H1 (cell line): ENCODE measurements around the gene CEP72. TPM values are rescaled to one million over a fixed set of nuclear protein-coding genes. Genes with fewer than 3 reads are reported as not detected.

Experiments
- CTCF ChIA-PET: fragments of 300-600 bp; sonication (Branson Sonifier 250); formaldehyde crosslinking; loops from one replicate; lab custom pipeline; 2021; ENCODE audit not compliant: partially characterized antibody; lab: Charles Lee
- POLR2A ChIA-PET: fragments of 300-600 bp; sonication (Branson Sonifier 250); formaldehyde crosslinking; loops from one replicate; lab custom pipeline; 2021; ENCODE audit warnings: inconsistent platforms; ENCODE audit not compliant: partially characterized antibody; lab: Charles Lee
- DNase-seq, 2 experiments: peaks; one replicate each; pipeline versions ENCODE4 v3.0.0 to v3.0.0-alpha.2; 2010 to 2022; ENCODE audit warnings: low spot score in 2 of 2, low read depth in 1 of 2, mixed read lengths in 1 of 2
- FAIRE-seq: peaks from 2 replicates; lab custom pipeline; 2011; peaks lifted over from hg19 to GRCh38; lab: Jason Lieb, UNC
- H2AFZ ChIP-seq: 2 replicates; pipeline ENCODE4 v1.8.1; 2012; ENCODE audit warnings: low read length, inconsistent platforms
- H2AK5ac ChIP-seq: 2 replicates; pipeline ENCODE4 v1.6.1; 2013; ENCODE audit warnings: low read depth, low read length
- H2BK120ac ChIP-seq: replicated peaks from 2 replicates; pipeline ENCODE3; 2013; ENCODE audit warnings: low read depth, low read length, inconsistent platforms
- H2BK12ac ChIP-seq: 2 replicates; pipeline ENCODE4 v1.6.1; 2013; ENCODE audit warnings: low read depth, low read length
- H2BK15ac ChIP-seq: 2 replicates; pipeline ENCODE4 v1.6.1; 2013; ENCODE audit warnings: low read length
- H2BK20ac ChIP-seq: 2 replicates; pipeline ENCODE4 v1.6.1; 2013; ENCODE audit warnings: low read length
- H2BK5ac ChIP-seq: 2 replicates; pipeline ENCODE4 v1.6.1; 2013; ENCODE audit warnings: low read depth, low read length
- H3K14ac ChIP-seq: 2 replicates; pipeline ENCODE4 v1.6.1; 2013; ENCODE audit warnings: inconsistent platforms; ENCODE audit not compliant: insufficient read length
- H3K18ac ChIP-seq: 2 replicates; pipeline ENCODE4 v1.6.1; 2013; ENCODE audit warnings: low read length; ENCODE audit errors: extremely low read depth
- H3K23ac ChIP-seq: 2 replicates; pipeline ENCODE4 v1.6.1; 2013; ENCODE audit warnings: inconsistent platforms; ENCODE audit not compliant: insufficient read length
- H3K23me2 ChIP-seq: 2 replicates; pipeline ENCODE4 v1.6.1; 2013; ENCODE audit warnings: low read depth, low read length
- H3K27ac ChIP-seq: 2 replicates; pipeline ENCODE4 v1.6.1; 2011; ENCODE audit warnings: low read depth, low read length, inconsistent platforms
- H3K27me3 ChIP-seq, 4 experiments: replicated peaks in 1 of 4; 1 replicate in 1 of 4; 2 replicates in 3 of 4; pipeline versions ENCODE4 v1.6.1 to v1.8.1; 2011 to 2013; ENCODE audit warnings: low read length in 3 of 4, mild to moderate bottlenecking in 3 of 4, inconsistent platforms in 2 of 4, mixed read lengths in 2 of 4, moderate library complexity in 1 of 4; ENCODE audit not compliant: control insufficient read depth in 3 of 4, insufficient read depth in 3 of 4; ENCODE audit errors: extremely low read depth in 1 of 4
- H3K36me3 ChIP-seq, 4 experiments: 2 replicates each; pipeline versions ENCODE4 v1.6.1 to v1.8.1; 2011 to 2013; ENCODE audit warnings: mild to moderate bottlenecking in 4 of 4, low read length in 3 of 4, moderate library complexity in 2 of 4, control low read depth in 1 of 4, inconsistent platforms in 1 of 4; ENCODE audit not compliant: insufficient read depth in 4 of 4, control insufficient read depth in 2 of 4
- H3K4ac ChIP-seq: replicated peaks from 2 replicates; pipeline ENCODE3; 2013; ENCODE audit warnings: low read length, low read depth, mixed read lengths, inconsistent platforms; ENCODE audit not compliant: insufficient read length
- H3K4me1 ChIP-seq, 4 experiments: replicated peaks in 1 of 4; 1 replicate in 1 of 4; 2 replicates in 3 of 4; pipeline versions ENCODE4 v1.6.1 to v1.8.1; 2011 to 2013; ENCODE audit warnings: low read length in 3 of 4, inconsistent platforms in 2 of 4, mixed read lengths in 1 of 4; ENCODE audit not compliant: insufficient read depth in 4 of 4, control insufficient read depth in 3 of 4
- H3K4me2 ChIP-seq, 2 experiments: 2 replicates each; pipeline versions ENCODE4 v1.6.1 to v1.8.1; 2011 to 2013; ENCODE audit warnings: low read depth in 2 of 2, low read length in 2 of 2, control low read depth in 1 of 2, inconsistent platforms in 1 of 2, mild to moderate bottlenecking in 1 of 2; ENCODE audit not compliant: insufficient read depth in 1 of 2
- H3K4me3 ChIP-seq, 4 experiments: fragments of 200-600, 300-600 bp in 1 of 4; sonication (generic), shearing (Covaris generic), sonication (Bioruptor Twin) in 1 of 4; 2 replicates each; pipeline versions ENCODE4 v1.5.1 to v1.8.1; 2011 to 2016; ENCODE audit warnings: low read length in 4 of 4, low read depth in 3 of 4, control low read depth in 2 of 4, inconsistent platforms in 2 of 4, mild to moderate bottlenecking in 2 of 4, mixed read lengths in 1 of 4, moderate library complexity in 1 of 4; ENCODE audit not compliant: insufficient read depth in 2 of 4; ENCODE audit errors: extremely low read depth in 1 of 4
- H3K56ac ChIP-seq: replicated peaks from 2 replicates; pipeline ENCODE3; 2013; ENCODE audit warnings: low read depth, mild to moderate bottlenecking, mixed read lengths, low read length, inconsistent platforms; ENCODE audit not compliant: insufficient read length
- H3K79me1 ChIP-seq: 2 replicates; pipeline ENCODE4 v1.6.1; 2013; ENCODE audit warnings: low read depth, low read length, control low read depth
- H3K79me2 ChIP-seq, 2 experiments: 2 replicates each; pipeline versions ENCODE4 v1.6.1 to v1.8.1; 2012 to 2013; ENCODE audit warnings: low read length in 2 of 2, mild to moderate bottlenecking in 2 of 2, inconsistent platforms in 1 of 2; ENCODE audit not compliant: insufficient read depth in 2 of 2, control insufficient read depth in 1 of 2
- H3K9ac ChIP-seq, 4 experiments: replicated peaks in 1 of 4; 1 replicate in 1 of 4; 2 replicates in 3 of 4; pipeline versions ENCODE4 v1.6.1 to v1.8.1; 2011 to 2013; ENCODE audit warnings: low read depth in 3 of 4, low read length in 3 of 4, control low read depth in 2 of 4, mild to moderate bottlenecking in 2 of 4, moderate library complexity in 2 of 4, inconsistent platforms in 1 of 4; ENCODE audit errors: extremely low read depth in 1 of 4
- H3K9me3 ChIP-seq, 2 experiments: 2 replicates each; pipeline versions ENCODE4 v1.6.1 to v1.8.1; 2012 to 2013; ENCODE audit warnings: mild to moderate bottlenecking in 2 of 2, moderate library complexity in 2 of 2, control low read depth in 1 of 2, inconsistent platforms in 1 of 2, low read depth in 1 of 2, low read length in 1 of 2, mixed read lengths in 1 of 2; ENCODE audit not compliant: insufficient read depth in 2 of 2
- H4K20me1 ChIP-seq, 2 experiments: replicated peaks in 1 of 2; 2 replicates each; pipeline versions ENCODE3 to v1.8.1; 2011 to 2013; ENCODE audit warnings: inconsistent platforms in 2 of 2, low read length in 2 of 2, mild to moderate bottlenecking in 1 of 2; ENCODE audit not compliant: insufficient read depth in 2 of 2, control insufficient read depth in 1 of 2
- H4K5ac ChIP-seq: 2 replicates; pipeline ENCODE4 v1.6.1; 2013; ENCODE audit warnings: low read length, low read depth, mixed read lengths, inconsistent platforms; ENCODE audit not compliant: insufficient read length
- H4K8ac ChIP-seq: 2 replicates; pipeline ENCODE4 v1.8.0; 2013; ENCODE audit warnings: mild to moderate bottlenecking, moderate library complexity, low read length, inconsistent platforms; ENCODE audit not compliant: insufficient read depth; ENCODE audit errors: extremely low read depth
- H4K91ac ChIP-seq: replicated peaks from 2 replicates; pipeline ENCODE3; 2013; ENCODE audit warnings: low read length, mixed read lengths, inconsistent platforms; ENCODE audit not compliant: insufficient read length
- CTBP2 ChIP-seq: IDR thresholded peaks from 2 replicates; pipeline ENCODE4 v1.7.0; 2011; ENCODE audit warnings: borderline replicate concordance, mild to moderate bottlenecking, moderate library complexity, mixed read lengths, low read length; ENCODE audit not compliant: insufficient read depth, insufficient read length
- GTF2F1 ChIP-seq: IDR thresholded peaks from 2 replicates; pipeline ENCODE4 v1.6.1; 2012; ENCODE audit warnings: low read depth, low read length, improper control_type of control experiment, borderline replicate concordance
- WGBS, 2 experiments: shearing (Covaris generic) in 1 of 2; methylation state at CpG; one replicate each; pipeline versions ENCODE4 v1.1.6 to v1.1.7; 2013 to 2015; ENCODE audit warnings: low lambda C conversion rate in 2 of 2, mixed read lengths in 2 of 2, inconsistent platforms in 1 of 2, low coverage in 1 of 2, missing lambda C conversion rate in 1 of 2; ENCODE audit not compliant: insufficient replicate concordance in 2 of 2, insufficient coverage in 1 of 2, insufficient read length in 1 of 2; ENCODE audit errors: extremely low coverage in 1 of 2, missing lambda C conversion rate in 1 of 2; 5-methylcytosine and 5-hydroxymethylcytosine counted together
- polyA plus RNA-seq, 7 experiments: library from polyadenylated mRNA; depleted of rRNA in 3 of 7; stranded (reverse) in 5 of 7; unstranded in 2 of 7; fragments of >200 nt in 5 of 7; fragments of 200-250 nt in 2 of 7; gene quantifications; 1 replicate in 5 of 7; 2 replicates in 1 of 7; 4 replicates in 1 of 7; pipeline versions ENCODE4 v1.2.1 to v1.2.3, GENCODE V29; 2011 to 2013; ENCODE audit warnings: missing spikeins in 2 of 7, mixed read lengths in 2 of 7
- total RNA-seq: library from RNA; stranded (reverse); fragmentation: NEBNext Ultra II Directional; extraction: Animal tissue kit (Norgen Biotek cat#: 25700); gene quantifications from 2 replicates; pipeline ENCODE4 v1.2.1, GENCODE V29; 2021
- TF ChIP-seq, protein P1 (sequence below): IDR thresholded peaks from 2 replicates; pipeline ENCODE4 v1.6.1; 2012; ENCODE audit warnings: low read length, inconsistent platforms
- TF ChIP-seq, protein P2 (sequence below), 3 experiments: IDR thresholded peaks; 1 replicate in 2 of 3; 2 replicates in 1 of 3; pipeline versions ENCODE4 v1.5.1 to v1.6.1; 2011; ENCODE audit warnings: low read length in 3 of 3, mild to moderate bottlenecking in 3 of 3, inconsistent platforms in 2 of 3, low read depth in 1 of 3, moderate library complexity in 1 of 3; ENCODE audit not compliant: insufficient read depth in 1 of 3; ENCODE audit errors: control extremely low read depth in 1 of 3

CEP72 gene
- total and polyA plus RNA-seq, 2 of the 8 experiments (the other 6 are each of a cell fraction or from before 2014, with no cell fraction given) = 13.1 to 19.6 TPM

DNA sequence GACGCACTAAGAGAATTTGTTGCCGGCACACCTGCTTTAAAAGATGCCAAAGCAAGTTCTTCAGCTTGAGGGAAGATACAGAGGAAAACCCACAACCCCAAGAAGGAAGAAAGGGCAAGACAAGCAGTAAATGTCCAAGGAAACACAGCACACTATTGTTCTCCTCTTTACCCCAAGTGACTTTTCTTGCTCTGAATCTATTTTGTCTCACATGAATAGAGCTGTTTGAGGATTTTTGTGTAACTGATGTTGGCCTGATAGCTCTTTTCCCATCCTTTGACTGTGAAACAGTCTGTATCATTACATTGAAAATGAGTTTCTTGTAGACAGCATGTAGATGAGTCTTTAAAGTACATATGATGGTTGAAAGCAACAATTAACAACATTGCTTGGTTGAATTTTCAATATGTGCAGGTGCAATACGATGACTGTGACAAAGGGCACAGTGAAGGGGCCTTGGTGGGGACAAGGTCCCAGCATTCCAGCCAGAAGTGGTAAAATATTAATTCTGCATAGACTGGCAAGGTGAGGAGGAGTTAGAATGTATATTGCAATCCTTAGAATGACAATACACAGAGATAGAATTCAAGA, 16.8 kb upstream of the CEP72 start:
- ChIA-PET CTCF (interaction anchor here (0.6 kb wide), 1 partner anchor 999 kb away, joined by 3 read pairs; no protein-coding TSS in a partner anchor), POLR2A (no interaction called here)
- Histone ChIP-seq H3K4me3 (no peak overlapping the region), H3K27me3 (peaks cover 0 to 4% (median 1%) of the 10 kb centered on the region in 4 experiments; a peak in 2 of 7 replicates), H4K8ac (no peak overlapping the region), H3K4ac (no peak overlapping the region), H2BK5ac (no peak overlapping the region), H3K9ac (no peak overlapping the region), H3K4me1 (no peaks in the 10 kb centered on the region), H4K5ac (no peak overlapping the region), H3K27ac (no peak overlapping the region), H2BK15ac (no peak overlapping the region), H3K36me3 (no peaks in the 10 kb centered on the region), H4K91ac (no peak overlapping the region), H3K56ac (no peak overlapping the region), H2BK120ac (no peak overlapping the region), H3K79me2 (no peaks in the 10 kb centered on the region), H2AFZ (no peak overlapping the region), H3K4me2 (no peak overlapping the region), H3K79me1 (no peaks in the 10 kb centered on the region), H4K20me1 (no peaks in the 10 kb centered on the region), H2BK12ac (no peak overlapping the region), H3K18ac (no peak overlapping the region), H3K14ac (no peak overlapping the region), H2AK5ac (no peak overlapping the region), H3K23me2 (no peaks in the 10 kb centered on the region), H3K9me3 (no peaks in the 10 kb centered on the region), H2BK20ac (no peak overlapping the region), H3K23ac (no peak overlapping the region)
- TF ChIP-seq, protein P1, sequence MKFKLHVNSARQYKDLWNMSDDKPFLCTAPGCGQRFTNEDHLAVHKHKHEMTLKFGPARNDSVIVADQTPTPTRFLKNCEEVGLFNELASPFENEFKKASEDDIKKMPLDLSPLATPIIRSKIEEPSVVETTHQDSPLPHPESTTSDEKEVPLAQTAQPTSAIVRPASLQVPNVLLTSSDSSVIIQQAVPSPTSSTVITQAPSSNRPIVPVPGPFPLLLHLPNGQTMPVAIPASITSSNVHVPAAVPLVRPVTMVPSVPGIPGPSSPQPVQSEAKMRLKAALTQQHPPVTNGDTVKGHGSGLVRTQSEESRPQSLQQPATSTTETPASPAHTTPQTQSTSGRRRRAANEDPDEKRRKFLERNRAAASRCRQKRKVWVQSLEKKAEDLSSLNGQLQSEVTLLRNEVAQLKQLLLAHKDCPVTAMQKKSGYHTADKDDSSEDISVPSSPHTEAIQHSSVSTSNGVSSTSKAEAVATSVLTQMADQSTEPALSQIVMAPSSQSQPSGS = no peak
- TF ChIP-seq, protein P2, sequence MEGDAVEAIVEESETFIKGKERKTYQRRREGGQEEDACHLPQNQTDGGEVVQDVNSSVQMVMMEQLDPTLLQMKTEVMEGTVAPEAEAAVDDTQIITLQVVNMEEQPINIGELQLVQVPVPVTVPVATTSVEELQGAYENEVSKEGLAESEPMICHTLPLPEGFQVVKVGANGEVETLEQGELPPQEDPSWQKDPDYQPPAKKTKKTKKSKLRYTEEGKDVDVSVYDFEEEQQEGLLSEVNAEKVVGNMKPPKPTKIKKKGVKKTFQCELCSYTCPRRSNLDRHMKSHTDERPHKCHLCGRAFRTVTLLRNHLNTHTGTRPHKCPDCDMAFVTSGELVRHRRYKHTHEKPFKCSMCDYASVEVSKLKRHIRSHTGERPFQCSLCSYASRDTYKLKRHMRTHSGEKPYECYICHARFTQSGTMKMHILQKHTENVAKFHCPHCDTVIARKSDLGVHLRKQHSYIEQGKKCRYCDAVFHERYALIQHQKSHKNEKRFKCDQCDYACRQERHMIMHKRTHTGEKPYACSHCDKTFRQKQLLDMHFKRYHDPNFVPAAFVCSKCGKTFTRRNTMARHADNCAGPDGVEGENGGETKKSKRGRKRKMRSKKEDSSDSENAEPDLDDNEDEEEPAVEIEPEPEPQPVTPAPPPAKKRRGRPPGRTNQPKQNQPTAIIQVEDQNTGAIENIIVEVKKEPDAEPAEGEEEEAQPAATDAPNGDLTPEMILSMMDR (IDR thresholded peaks at IDR 0.05; ENCODE audit: control extremely low read depth in 1 of 3, insufficient read depth in 1 of 3, low read depth in 1 of 3, low read length in 3 of 3) = no peak
- TF ChIP-seq CTBP2 (no peak), GTF2F1 (no peak)
- WGBS, 2 experiments = 75% methylated on average over 2 of the region's 3 CpGs; no CpG with 5 or more reads in 1 of the 2 experiments
- DNase-seq (no peak), FAIRE-seq (no peak)
